ENCODE data around the gene TNNI3. TPM values are rescaled to one million over a fixed set of nuclear protein-coding genes. Genes with fewer than 3 reads are reported as not detected.

Gene TNNI3
- polyA plus RNA-seq, 1 of the 3 experiments (the other 2 are of a cell fraction) = 11.4 TPM

DNA sequence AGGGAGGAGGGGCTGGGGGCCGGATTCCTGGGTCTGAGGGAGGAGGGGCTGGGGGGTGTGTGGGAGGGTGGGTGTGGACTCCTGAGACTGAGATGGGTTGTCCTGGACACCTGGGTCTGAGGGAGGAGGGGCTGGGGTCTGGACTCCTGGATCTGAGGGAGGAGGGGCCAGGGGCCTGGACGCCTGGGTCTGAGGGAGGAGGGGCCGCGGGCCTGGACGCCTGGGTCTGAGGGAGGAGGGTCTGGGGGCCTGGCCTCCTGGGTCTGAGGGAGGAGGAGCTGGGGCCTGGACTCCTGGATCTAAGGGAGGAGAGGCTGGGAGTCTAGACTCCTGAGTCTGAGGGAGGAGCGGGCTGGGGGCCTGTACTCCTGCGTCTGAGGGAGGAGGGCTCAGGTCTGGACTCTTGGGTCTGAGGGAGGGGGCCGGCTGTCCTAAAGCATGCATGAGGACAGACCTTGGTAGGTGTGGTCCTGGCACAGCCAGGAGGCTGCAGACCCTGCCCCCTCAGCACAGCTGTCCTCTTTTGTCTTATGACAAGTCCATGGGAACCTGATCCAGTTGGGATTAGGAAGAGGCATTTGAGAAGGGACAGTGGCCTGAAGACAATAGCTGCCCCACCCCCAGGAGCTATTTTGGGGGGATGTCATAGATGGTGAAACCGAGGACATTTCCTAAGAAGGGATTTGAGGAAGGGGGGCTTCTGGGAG lies 9.8 kb downstream of the TNNI3 start:
- Histone ChIP-seq H3K36me3 (replicated peaks in 1 of 2; ENCODE audit: control insufficient read depth in 1 of 2, insufficient read depth in 2 of 2, low read length in 1 of 2) (no peaks in the 10 kb centered on the region), H3K79me2 (ENCODE audit: insufficient read depth) (no peaks in the 10 kb centered on the region), H3K4me1 (ENCODE audit: control insufficient read depth in 1 of 2, insufficient read depth in 2 of 2, low read depth in 1 of 2, low read length in 1 of 2) (no peaks in the 10 kb centered on the region; a peak in 1 of 4 replicates), H3K27me3 (ENCODE audit: insufficient read depth) (peaks cover 28% of the 10 kb centered on the region), H3K9me3 (no peaks in the 10 kb centered on the region), H3K9me2 (no peaks in the 10 kb centered on the region), H3F3A (replicated peaks; ENCODE audit: insufficient read depth) (no peaks in the 10 kb centered on the region), H3K4me2 (no peak overlapping the region), H3K27ac (ENCODE audit: low read depth in 2 of 2, low read length in 1 of 2) (no peak overlapping the region), H2AFZ (ENCODE audit: low read depth) (no peak overlapping the region), H3K9ac (no peak overlapping the region), H4K20me1 (ENCODE audit: insufficient read depth) (no peaks in the 10 kb centered on the region), H3K4me3 (ENCODE audit: low read depth in 2 of 2, low read length in 1 of 2) (no peak overlapping the region)
- ChIA-PET POLR2A (no interaction called here), CTCF (interaction anchor here (0.9 to 9.7 kb wide), 2 partner anchors 13 to 275 kb away, joined by 3 to 116 read pairs; no protein-coding TSS in a partner anchor)
- WGBS (ENCODE audit: low lambda C conversion rate) = 51% methylated on average over 4 of the region's 9 CpGs
- no peak for TF ChIP-seq SIN3A (IDR thresholded peaks at IDR 0.05; ENCODE audit: borderline replicate concordance, low read depth, low read length)
- no peak for TF ChIP-seq EZH2phosphoT487 (IDR thresholded peaks at IDR 0.05; ENCODE audit: borderline replicate concordance, low read depth)
- TF ChIP-seq MXI1 (IDR thresholded peaks at IDR 0.05; ENCODE audit: low read depth, low read length) = no peak
- TF ChIP-seq FOXJ3 (CRISPR knock-in tag; IDR thresholded peaks at IDR 0.05) = no peak
- no peak for TF ChIP-seq MEF2A (IDR thresholded peaks at IDR 0.05; ENCODE audit: borderline replicate concordance, low read depth)
- no peak for TF ChIP-seq YY1 (IDR thresholded peaks at IDR 0.05; ENCODE audit: low read depth)
- no peak for TF ChIP-seq TEAD4 (IDR thresholded peaks at IDR 0.05; ENCODE audit: borderline replicate concordance, insufficient read depth)
- DNase-seq = peak; percentile 16

DNA sequence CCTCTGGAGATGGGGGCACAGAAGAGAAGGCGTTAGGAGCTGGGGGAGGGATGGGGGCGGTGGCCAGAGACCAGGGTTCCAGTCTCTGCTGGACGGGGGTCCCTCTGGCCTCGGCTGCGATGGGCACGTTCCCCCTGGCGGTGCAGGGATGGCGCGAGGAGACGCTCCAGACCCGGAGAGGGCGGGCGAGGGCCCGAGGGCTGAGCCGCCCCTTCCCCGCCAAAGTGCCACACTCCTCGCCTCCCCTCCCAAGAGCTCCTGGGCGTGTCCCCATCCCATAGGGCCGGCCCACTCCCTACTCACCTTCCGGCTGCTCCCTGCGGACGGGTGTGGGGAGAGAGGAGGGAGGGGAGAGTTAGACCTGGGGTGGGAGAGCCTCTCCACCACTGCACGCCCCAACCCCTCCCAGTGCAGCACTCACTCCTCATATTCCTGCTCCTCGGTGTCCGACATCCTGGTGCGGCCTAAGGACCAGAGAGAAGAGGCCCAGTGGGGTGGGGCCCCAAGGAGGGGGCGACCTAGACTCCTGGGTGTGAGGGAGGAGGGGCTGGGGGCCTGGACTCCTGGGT lies 10.7 kb downstream of the TNNI3 start:
- TF ChIP-seq CHD2 (IDR thresholded peaks at IDR 0.05; ENCODE audit: low read length, partially characterized antibody) (no peak), NFIC (IDR thresholded peaks at IDR 0.05; ENCODE audit: borderline replicate concordance) (no peak), FOXJ3 (CRISPR knock-in tag; IDR thresholded peaks at IDR 0.05) (no peak), TEAD4 (IDR thresholded peaks at IDR 0.05; ENCODE audit: borderline replicate concordance, insufficient read depth) (no peak), FOSL2 (IDR thresholded peaks at IDR 0.05; ENCODE audit: borderline replicate concordance, low read depth) (no peak), SMC3 (IDR thresholded peaks at IDR 0.05; ENCODE audit: low read depth, low read length) (no peak), FOXM1 (IDR thresholded peaks at IDR 0.05; ENCODE audit: low read depth) (no peak), MEF2A (IDR thresholded peaks at IDR 0.05; ENCODE audit: borderline replicate concordance, low read depth) (no peak), MXI1 (IDR thresholded peaks at IDR 0.05; ENCODE audit: low read depth, low read length) (no peak), POLR2AphosphoS5 (IDR thresholded peaks at IDR 0.05; ENCODE audit: low read depth, low read length) (no peak), EZH2phosphoT487 (IDR thresholded peaks at IDR 0.05; ENCODE audit: borderline replicate concordance, low read depth) (no peak), EP300 (IDR thresholded peaks at IDR 0.05; ENCODE audit: borderline replicate concordance in 1 of 2, low read depth in 1 of 2, low read length in 1 of 2) (no peak), RXRA (IDR thresholded peaks at IDR 0.05; ENCODE audit: borderline replicate concordance, low read depth) (no peak), YY1 (IDR thresholded peaks at IDR 0.05; ENCODE audit: low read depth) (no peak)
- TF ChIP-seq, protein P1, sequence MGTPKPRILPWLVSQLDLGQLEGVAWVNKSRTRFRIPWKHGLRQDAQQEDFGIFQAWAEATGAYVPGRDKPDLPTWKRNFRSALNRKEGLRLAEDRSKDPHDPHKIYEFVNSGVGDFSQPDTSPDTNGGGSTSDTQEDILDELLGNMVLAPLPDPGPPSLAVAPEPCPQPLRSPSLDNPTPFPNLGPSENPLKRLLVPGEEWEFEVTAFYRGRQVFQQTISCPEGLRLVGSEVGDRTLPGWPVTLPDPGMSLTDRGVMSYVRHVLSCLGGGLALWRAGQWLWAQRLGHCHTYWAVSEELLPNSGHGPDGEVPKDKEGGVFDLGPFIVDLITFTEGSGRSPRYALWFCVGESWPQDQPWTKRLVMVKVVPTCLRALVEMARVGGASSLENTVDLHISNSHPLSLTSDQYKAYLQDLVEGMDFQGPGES (IDR thresholded peaks at IDR 0.05; ENCODE audit: low read depth, low read length) = no peak
- TF ChIP-seq, protein P2, sequence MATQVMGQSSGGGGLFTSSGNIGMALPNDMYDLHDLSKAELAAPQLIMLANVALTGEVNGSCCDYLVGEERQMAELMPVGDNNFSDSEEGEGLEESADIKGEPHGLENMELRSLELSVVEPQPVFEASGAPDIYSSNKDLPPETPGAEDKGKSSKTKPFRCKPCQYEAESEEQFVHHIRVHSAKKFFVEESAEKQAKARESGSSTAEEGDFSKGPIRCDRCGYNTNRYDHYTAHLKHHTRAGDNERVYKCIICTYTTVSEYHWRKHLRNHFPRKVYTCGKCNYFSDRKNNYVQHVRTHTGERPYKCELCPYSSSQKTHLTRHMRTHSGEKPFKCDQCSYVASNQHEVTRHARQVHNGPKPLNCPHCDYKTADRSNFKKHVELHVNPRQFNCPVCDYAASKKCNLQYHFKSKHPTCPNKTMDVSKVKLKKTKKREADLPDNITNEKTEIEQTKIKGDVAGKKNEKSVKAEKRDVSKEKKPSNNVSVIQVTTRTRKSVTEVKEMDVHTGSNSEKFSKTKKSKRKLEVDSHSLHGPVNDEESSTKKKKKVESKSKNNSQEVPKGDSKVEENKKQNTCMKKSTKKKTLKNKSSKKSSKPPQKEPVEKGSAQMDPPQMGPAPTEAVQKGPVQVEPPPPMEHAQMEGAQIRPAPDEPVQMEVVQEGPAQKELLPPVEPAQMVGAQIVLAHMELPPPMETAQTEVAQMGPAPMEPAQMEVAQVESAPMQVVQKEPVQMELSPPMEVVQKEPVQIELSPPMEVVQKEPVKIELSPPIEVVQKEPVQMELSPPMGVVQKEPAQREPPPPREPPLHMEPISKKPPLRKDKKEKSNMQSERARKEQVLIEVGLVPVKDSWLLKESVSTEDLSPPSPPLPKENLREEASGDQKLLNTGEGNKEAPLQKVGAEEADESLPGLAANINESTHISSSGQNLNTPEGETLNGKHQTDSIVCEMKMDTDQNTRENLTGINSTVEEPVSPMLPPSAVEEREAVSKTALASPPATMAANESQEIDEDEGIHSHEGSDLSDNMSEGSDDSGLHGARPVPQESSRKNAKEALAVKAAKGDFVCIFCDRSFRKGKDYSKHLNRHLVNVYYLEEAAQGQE (IDR thresholded peaks at IDR 0.05; ENCODE audit: low read depth, low read length) = no peak
- TF ChIP-seq, protein P3, sequence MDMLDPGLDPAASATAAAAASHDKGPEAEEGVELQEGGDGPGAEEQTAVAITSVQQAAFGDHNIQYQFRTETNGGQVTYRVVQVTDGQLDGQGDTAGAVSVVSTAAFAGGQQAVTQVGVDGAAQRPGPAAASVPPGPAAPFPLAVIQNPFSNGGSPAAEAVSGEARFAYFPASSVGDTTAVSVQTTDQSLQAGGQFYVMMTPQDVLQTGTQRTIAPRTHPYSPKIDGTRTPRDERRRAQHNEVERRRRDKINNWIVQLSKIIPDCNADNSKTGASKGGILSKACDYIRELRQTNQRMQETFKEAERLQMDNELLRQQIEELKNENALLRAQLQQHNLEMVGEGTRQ (IDR thresholded peaks at IDR 0.05; ENCODE audit: borderline replicate concordance, low read depth, low read length) = no peak
- no peak overlapping the region for H3K4me2 ChIP-seq
- ChIA-PET POLR2A (no interaction called here), CTCF (interaction anchor here (0.7 to 9.7 kb wide), 9 partner anchors 10 to 276 kb away, joined by 3 to 116 read pairs (median 3); no protein-coding TSS in a partner anchor)
- H4K20me1 ChIP-seq (ENCODE audit: insufficient read depth) = no peaks in the 10 kb centered on the region
- no peaks in the 10 kb centered on the region for H3F3A ChIP-seq (replicated peaks; ENCODE audit: insufficient read depth)
- H2AFZ ChIP-seq (ENCODE audit: low read depth) = no peak overlapping the region
- no peak overlapping the region for H3K27ac ChIP-seq (ENCODE audit: low read depth in 2 of 2, low read length in 1 of 2)
- peaks cover 28% of the 10 kb centered on the region for H3K27me3 ChIP-seq (ENCODE audit: insufficient read depth)
- no peaks in the 10 kb centered on the region for H3K36me3 ChIP-seq (replicated peaks in 1 of 2; ENCODE audit: control insufficient read depth in 1 of 2, insufficient read depth in 2 of 2, low read length in 1 of 2)
- no peak overlapping the region for H3K9ac ChIP-seq
- H3K4me1 ChIP-seq (ENCODE audit: control insufficient read depth in 1 of 2, insufficient read depth in 2 of 2, low read depth in 1 of 2, low read length in 1 of 2) = no peaks in the 10 kb centered on the region; a peak in 1 of 4 replicates
- no peaks in the 10 kb centered on the region for H3K9me2 ChIP-seq
- H3K79me2 ChIP-seq (ENCODE audit: insufficient read depth) = no peaks in the 10 kb centered on the region
- WGBS (ENCODE audit: low lambda C conversion rate) = 9% methylated on average over 9 of the region's 27 CpGs
- DNase-seq = peak; percentile 70
- peak overlapping the region; percentile 9 to 24; a peak in 3 of 4 replicates for H3K4me3 ChIP-seq (ENCODE audit: low read depth in 2 of 2, low read length in 1 of 2)
- H3K9me3 ChIP-seq = no peaks in the 10 kb centered on the region

Data from SK-N-SH (cell line).